Skeletal muscle satellite cell (primary cell): ENCODE data around the gene MAPKAP1.

Experiments used
- H3K27me3 ChIP-seq: 2 replicates; pipeline ENCODE4 v1.7.0; 2013; ENCODE audit warnings: low read length; ENCODE audit not compliant: control insufficient read depth, insufficient read depth
- H3K36me3 ChIP-seq: 2 replicates; pipeline ENCODE4 v1.7.0; 2013; ENCODE audit warnings: mild to moderate bottlenecking, control low read depth, low read length; ENCODE audit not compliant: insufficient read depth
- H3K4me1 ChIP-seq: 2 replicates; pipeline ENCODE4 v1.7.0; 2013; ENCODE audit warnings: low read length; ENCODE audit not compliant: control insufficient read depth, insufficient read depth
- H3K4me2 ChIP-seq: 2 replicates; pipeline ENCODE4 v1.7.0; 2013; ENCODE audit warnings: mild to moderate bottlenecking, low read length
- H3K4me3 ChIP-seq: 2 replicates; pipeline ENCODE4 v1.7.0; 2013; ENCODE audit warnings: low read length
- H3K9ac ChIP-seq: 2 replicates; pipeline ENCODE4 v1.7.0; 2013; ENCODE audit warnings: mild to moderate bottlenecking, low read depth, low read length, moderate library complexity
- H3K9me3 ChIP-seq: replicated peaks from 2 replicates; pipeline ENCODE4 v1.7.0; 2013; ENCODE audit warnings: mild to moderate bottlenecking, control low read depth, low read length

Gene MAPKAP1

DNA sequence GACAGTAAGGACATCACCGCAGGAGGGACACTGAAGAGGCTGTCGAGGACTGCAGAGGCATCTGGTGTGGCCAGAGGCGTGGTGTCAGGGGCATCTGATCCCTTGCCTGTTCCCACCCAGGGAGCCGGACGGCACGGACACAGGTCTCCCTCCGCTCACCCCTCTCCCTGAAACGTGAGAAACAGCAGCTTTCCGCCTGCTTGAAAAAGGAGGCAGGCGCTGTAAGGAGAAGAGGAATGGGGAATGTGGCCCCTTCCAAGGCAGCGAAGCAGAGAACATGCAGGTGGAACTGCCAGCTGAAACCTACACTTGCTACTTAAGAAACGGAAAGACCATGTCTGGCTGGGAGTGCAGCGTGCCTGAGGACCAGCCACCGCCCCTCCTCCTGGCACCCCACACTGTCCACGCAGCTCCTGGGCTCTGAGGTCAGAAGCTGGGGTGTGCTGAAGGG lies 269.2 kb downstream of the MAPKAP1 start:
- H3K36me3 ChIP-seq: peaks cover 29% of the 10 kb centered on the region
- no peaks in the 10 kb centered on the region for H3K27me3 ChIP-seq
- no peak overlapping the region for H3K4me2 ChIP-seq
- H3K4me1 ChIP-seq: no peaks in the 10 kb centered on the region
- no peaks in the 10 kb centered on the region for H3K9me3 ChIP-seq
- H3K4me3 ChIP-seq: no peak overlapping the region
- no peak overlapping the region for H3K9ac ChIP-seq

- Histone ChIP-seq H3K4me3 (no peak overlapping the region), H3K4me1 (no peaks in the 10 kb centered on the region), H3K27me3 (no peaks in the 10 kb centered on the region), H3K36me3 (peaks cover 29% of the 10 kb centered on the region), H3K9ac (no peak overlapping the region), H3K9me3 (no peaks in the 10 kb centered on the region), H3K4me2 (no peak overlapping the region)
Observed at GRCh38 chr9:125436613-125437443, 270.2 kb downstream of the MAPKAP1 start.

DNA sequence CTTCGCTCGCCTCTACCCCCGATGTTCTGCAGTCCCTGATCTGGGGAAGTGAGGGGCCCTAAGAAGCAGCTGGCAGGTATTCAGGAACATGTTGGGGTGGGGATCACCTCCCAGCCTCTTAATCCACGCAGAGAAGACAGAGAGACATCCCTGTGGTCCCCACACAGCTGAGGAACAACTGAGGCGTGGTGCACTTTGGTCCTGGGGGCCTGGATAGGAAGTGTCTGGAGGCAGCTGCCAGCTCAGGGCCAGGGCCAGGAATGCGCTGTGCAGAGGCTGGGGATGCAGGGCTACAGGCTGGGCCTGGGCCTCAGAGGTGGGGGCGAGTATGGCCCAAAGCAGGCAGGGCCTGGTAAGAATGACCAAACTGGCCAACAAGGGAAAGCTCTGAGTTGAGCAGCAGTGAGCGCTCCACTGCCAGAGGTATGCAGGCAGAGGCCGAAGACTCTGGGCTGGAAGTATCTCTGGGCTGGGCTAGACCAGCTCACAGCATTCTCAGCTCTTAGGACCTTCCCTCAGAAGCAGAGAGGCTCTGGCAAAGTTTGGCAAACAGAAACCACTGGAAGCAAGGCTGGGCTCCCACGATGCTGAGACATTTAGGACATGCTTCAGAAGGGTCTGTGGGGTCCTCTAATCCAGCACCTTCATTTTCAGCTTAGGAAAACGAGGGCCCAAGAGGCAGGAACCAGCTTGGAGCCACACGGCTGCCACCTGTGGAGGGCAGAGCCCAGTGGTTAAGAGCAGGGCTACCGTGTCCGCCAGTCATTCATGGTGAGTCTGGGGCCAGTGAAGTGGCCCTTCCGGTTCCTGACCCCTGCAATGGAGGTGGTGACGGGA lies 271.0 kb downstream of the MAPKAP1 start:
- Histone ChIP-seq H3K27me3 (no peaks in the 10 kb centered on the region), H3K9me3 (no peaks in the 10 kb centered on the region), H3K4me3 (no peak overlapping the region), H3K4me1 (no peaks in the 10 kb centered on the region), H3K9ac (no peak overlapping the region), H3K36me3 (peaks cover 29% of the 10 kb centered on the region), H3K4me2 (no peak overlapping the region)

DNA sequence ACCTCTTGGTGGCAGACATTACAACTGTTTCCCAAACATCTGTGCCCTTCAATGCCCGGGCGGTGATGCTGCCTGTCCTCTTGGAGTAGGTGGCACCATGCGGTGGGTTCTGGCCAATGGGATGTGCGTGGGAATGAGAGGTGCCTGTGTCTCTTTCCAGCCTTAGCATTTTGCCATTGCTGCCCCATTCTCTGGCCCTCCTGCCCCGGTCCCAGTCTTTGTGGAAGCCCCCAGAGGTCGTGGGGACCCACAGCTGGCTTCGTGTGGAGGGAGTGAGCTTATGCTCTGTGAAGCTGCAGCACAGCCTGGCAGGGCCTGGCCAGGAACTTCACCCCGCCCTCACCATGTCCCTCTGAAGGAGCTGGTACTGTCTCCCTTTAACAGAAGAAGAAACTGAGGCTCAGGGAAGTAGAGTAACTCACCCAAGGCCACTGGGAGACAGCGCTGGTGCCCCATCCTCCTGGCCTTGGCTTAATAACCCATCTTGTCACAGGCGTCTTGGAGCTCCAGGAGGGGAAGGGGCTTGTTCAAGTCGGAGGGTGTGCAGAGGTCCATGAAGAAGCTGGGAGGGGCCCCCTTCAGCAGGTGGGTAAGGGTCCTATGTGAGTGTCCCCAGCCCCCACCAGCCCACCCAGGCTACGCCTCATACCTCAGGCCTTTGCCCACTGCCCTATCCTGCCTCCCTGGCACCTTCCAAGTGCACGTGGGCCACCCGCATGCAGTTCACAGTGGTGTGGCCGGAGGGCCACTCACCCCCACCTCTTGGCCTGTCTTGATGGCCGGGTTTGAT lies 271.8 kb downstream of the MAPKAP1 start:
- Histone ChIP-seq H3K36me3 (peaks cover 26% of the 10 kb centered on the region), H3K27me3 (no peaks in the 10 kb centered on the region), H3K4me1 (no peaks in the 10 kb centered on the region), H3K4me2 (no peak overlapping the region), H3K9me3 (no peaks in the 10 kb centered on the region), H3K9ac (no peak overlapping the region), H3K4me3 (no peak overlapping the region)

DNA sequence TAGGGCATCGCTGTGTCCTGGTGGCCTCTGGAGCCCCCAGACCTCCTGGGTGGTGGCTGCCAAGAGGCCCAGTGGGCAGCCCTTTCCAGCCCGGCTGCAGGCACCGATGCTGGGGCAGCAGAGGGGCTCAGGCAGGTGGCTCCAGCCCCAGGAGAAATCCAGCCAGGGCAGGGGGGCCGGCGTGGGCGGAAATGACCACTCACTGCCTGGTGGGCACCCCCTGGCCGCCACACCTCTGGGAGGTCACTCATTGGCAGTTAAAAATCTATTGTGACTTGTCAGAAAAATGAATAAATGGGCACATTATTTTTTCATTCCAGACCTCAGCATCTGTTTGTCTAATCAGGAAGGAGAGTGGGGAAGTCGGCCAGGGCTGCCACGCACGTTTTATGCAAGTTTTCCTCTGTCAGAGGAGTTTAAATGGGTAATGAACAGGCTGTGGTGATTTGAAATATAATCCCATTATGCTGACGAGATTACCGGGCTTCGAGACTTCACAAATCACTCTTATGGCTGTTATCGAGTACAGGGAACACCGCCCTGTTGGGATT lies 273.5 kb downstream of the MAPKAP1 start:
- H3K9me3 ChIP-seq: no peaks in the 10 kb centered on the region
- H3K9ac ChIP-seq: no peak overlapping the region
- no peaks in the 10 kb centered on the region for H3K4me1 ChIP-seq
- H3K4me2 ChIP-seq: no peak overlapping the region
- H3K27me3 ChIP-seq: no peaks in the 10 kb centered on the region
- no peak overlapping the region for H3K4me3 ChIP-seq
- H3K36me3 ChIP-seq: peaks cover 12% of the 10 kb centered on the region

DNA sequence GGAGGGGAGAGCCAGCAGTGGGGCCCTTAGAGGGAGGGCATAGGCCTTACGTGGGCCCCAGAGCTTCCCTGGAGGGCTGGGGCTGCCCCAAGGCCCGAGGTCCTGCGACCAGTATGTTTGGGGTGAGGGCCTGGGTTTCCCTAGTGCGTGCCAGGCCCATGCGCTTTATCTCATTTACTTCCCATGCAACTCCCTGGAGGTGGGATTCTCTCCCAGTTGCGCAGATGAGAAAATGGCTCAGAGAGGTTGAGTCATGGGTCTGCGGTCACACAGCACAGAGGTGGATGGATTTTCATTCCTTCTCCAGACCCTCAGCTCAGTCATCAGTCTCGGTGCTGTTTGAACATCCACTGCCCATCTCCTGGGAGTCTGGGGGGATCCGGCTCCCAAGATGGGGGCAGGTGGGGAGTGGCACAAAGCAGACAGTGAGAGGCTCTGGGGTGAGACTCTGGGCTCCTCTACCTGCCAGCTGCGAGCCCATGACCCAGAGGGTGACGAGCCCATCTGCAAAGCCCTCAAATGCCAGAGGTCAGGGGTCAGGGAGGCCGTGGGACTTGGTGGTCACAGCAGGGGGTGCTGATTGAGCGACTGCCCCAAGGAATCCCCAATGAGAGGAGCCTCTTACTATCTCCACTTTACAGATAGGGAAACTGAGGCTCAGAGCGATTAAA lies 274.2 kb downstream of the MAPKAP1 start:
- Histone ChIP-seq H3K27me3 (no peaks in the 10 kb centered on the region), H3K9ac (no peak overlapping the region), H3K4me1 (no peaks in the 10 kb centered on the region), H3K4me3 (no peak overlapping the region), H3K36me3 (peaks cover 5% of the 10 kb centered on the region), H3K4me2 (no peak overlapping the region), H3K9me3 (no peaks in the 10 kb centered on the region)

GRCh38 chr9:125431741-125432271 lies 275.2 kb downstream of the MAPKAP1 start:
- Histone ChIP-seq H3K4me1 (no peaks in the 10 kb centered on the region), H3K9me3 (no peaks in the 10 kb centered on the region), H3K9ac (no peak overlapping the region), H3K27me3 (no peaks in the 10 kb centered on the region), H3K4me2 (no peak overlapping the region), H3K4me3 (no peak overlapping the region), H3K36me3 (peaks cover under 1% of the 10 kb centered on the region)

DNA sequence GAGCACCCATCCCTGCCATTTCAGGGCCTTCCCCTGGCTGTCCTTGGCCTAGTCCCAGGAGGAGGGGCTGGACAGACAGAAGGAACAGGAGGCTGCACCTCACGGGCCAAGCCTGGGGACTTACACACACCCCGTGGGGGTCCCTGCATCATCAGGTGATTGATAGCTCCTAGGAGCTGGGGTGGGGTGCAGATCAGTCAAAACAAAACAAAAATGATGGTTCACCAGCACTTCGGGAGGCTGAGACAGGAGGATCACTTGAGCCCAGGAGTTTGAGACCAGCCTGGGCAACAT lies 276.0 kb downstream of the MAPKAP1 start:
- H3K9me3 ChIP-seq: no peaks in the 10 kb centered on the region
- no peak overlapping the region for H3K4me2 ChIP-seq
- H3K27me3 ChIP-seq: no peaks in the 10 kb centered on the region
- H3K4me3 ChIP-seq: no peak overlapping the region
- H3K9ac ChIP-seq: no peak overlapping the region
- H3K4me1 ChIP-seq: no peaks in the 10 kb centered on the region
- no peaks in the 10 kb centered on the region for H3K36me3 ChIP-seq

DNA sequence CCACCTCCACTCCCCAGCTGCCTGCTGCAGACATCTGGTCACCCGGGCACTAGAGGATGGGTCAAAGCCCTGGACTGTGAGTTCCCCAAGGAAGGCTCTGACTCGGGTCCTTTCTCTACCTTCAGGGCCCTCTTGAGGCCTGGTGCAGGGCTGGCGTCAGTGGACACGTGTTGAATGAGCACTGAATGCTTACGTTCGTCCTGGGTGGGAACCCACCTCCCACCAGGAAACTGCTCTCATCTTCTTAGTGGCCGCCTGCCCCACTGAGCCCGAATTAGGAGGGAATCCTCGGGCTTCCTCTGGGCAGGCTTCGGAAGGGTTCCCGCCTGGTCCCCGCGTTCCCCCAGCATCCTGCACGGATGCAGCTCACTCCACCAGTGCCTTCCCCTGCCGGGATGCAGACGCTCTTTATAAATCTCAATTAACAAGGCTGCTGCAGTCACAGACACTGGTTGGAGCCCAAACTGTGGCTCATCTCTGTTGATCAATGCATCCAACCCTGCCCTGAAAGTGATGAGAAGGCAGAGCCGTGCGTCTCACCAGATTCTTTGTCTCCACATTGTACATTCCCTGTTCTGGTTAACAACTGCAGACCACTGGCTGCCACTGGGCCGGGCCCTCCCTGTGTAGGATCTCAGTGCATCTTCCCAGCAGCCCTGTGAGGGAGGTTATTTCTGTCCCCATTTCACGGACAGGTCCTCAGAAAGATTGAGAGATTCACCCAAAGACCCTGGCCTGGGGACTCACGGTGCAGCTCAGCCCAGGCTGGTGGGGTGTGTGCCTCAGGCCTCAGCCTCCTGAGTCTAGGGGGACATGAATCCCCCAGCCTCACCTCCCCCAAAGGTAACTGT lies 276.6 kb downstream of the MAPKAP1 start:
- Histone ChIP-seq H3K4me1 (no peaks in the 10 kb centered on the region), H3K4me3 (no peak overlapping the region)

GRCh38 chr9:125429476-125430160 lies 277.4 kb downstream of the MAPKAP1 start:
- Histone ChIP-seq H3K4me1 (no peaks in the 10 kb centered on the region), H3K9me3 (no peaks in the 10 kb centered on the region), H3K4me2 (no peak overlapping the region), H3K4me3 (no peak overlapping the region), H3K9ac (no peak overlapping the region), H3K27me3 (no peaks in the 10 kb centered on the region), H3K36me3 (no peaks in the 10 kb centered on the region)

More for the DNA sequence above, 276.6 kb downstream of the MAPKAP1 start:
- Histone ChIP-seq H3K9ac (no peak overlapping the region), H3K27me3 (no peaks in the 10 kb centered on the region), H3K9me3 (no peaks in the 10 kb centered on the region), H3K4me2 (no peak overlapping the region), H3K36me3 (no peaks in the 10 kb centered on the region)
